Ishikawa (cell line): ENCODE results near the gene APOL3.

ENCODE experiments used
- CEBPB ChIP-seq: IDR thresholded peaks from 2 replicates; pipeline ENCODE4 v1.6.1; 2012
- CREB1 ChIP-seq: IDR thresholded peaks from 2 replicates; pipeline ENCODE4 v1.6.1; 2012; ENCODE audit warnings: low read depth
- EGR1 ChIP-seq: IDR thresholded peaks from 2 replicates; pipeline ENCODE4 v1.6.1; 2012
- EP300 ChIP-seq: IDR thresholded peaks from 2 replicates; pipeline ENCODE4 v1.6.1; 2012; ENCODE audit warnings: borderline replicate concordance
- FOXM1 ChIP-seq: IDR thresholded peaks from 2 replicates; pipeline ENCODE4 v1.6.1; 2012; ENCODE audit warnings: low read depth, borderline replicate concordance
- NFIC ChIP-seq: IDR thresholded peaks from 2 replicates; pipeline ENCODE4 v1.6.1; 2012
- RAD21 ChIP-seq: IDR thresholded peaks from 2 replicates; pipeline ENCODE4 v1.6.1; 2012; ENCODE audit warnings: low read depth
- TAF1 ChIP-seq: IDR thresholded peaks from 2 replicates; pipeline ENCODE4 v1.6.1; 2012; ENCODE audit warnings: low read depth, mild to moderate bottlenecking
- TCF12 ChIP-seq: IDR thresholded peaks from 2 replicates; pipeline ENCODE4 v1.6.1; 2012; ENCODE audit warnings: low read depth
- TEAD4 ChIP-seq: IDR thresholded peaks from 2 replicates; pipeline ENCODE4 v1.6.1; 2012
- YY1 ChIP-seq: IDR thresholded peaks from 2 replicates; pipeline ENCODE4 v1.6.1; 2012; ENCODE audit warnings: low read depth
- ZBTB7A ChIP-seq: IDR thresholded peaks from 2 replicates; pipeline ENCODE4 v1.6.1; 2012; ENCODE audit warnings: low read depth
- TF ChIP-seq, protein P1 (sequence below): IDR thresholded peaks from 2 replicates; pipeline ENCODE4 v1.6.1; 2012
- TF ChIP-seq, protein P2 (sequence below): IDR thresholded peaks from 2 replicates; pipeline ENCODE4 v1.6.1; 2012
- TF ChIP-seq, protein P3 (sequence below): IDR thresholded peaks from 2 replicates; pipeline ENCODE4 v1.6.1; 2012; ENCODE audit warnings: low read depth, mild to moderate bottlenecking

APOL3 gene

DNA sequence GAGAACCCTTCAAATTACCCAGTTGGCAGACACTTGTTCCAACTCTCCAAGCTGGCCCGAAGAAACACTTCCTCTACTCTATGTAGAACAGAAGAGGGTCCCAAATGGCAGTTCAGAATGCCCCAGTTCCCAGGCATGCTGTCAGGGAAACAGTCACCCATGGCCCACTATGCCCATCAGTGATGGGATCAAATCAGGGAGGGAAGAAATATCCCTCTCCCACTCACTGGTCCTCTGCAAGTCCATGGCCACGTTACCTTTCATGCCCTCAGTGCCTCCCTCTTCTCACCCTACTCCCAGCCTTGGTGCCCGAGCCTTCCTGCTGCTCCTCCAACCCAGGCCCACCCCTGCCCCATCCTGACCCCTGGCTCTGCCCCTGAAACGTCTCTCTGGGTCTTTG lies 16.6 kb downstream of the APOL3 start:
- TF ChIP-seq RAD21, result no peak
- TF ChIP-seq, protein P1, sequence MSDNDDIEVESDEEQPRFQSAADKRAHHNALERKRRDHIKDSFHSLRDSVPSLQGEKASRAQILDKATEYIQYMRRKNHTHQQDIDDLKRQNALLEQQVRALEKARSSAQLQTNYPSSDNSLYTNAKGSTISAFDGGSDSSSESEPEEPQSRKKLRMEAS, result no peak
- TF ChIP-seq EGR1, result no peak
- TF ChIP-seq, protein P2, sequence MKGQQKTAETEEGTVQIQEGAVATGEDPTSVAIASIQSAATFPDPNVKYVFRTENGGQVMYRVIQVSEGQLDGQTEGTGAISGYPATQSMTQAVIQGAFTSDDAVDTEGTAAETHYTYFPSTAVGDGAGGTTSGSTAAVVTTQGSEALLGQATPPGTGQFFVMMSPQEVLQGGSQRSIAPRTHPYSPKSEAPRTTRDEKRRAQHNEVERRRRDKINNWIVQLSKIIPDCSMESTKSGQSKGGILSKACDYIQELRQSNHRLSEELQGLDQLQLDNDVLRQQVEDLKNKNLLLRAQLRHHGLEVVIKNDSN, result no peak
- TF ChIP-seq ZBTB7A, result no peak
- TF ChIP-seq, protein P3, sequence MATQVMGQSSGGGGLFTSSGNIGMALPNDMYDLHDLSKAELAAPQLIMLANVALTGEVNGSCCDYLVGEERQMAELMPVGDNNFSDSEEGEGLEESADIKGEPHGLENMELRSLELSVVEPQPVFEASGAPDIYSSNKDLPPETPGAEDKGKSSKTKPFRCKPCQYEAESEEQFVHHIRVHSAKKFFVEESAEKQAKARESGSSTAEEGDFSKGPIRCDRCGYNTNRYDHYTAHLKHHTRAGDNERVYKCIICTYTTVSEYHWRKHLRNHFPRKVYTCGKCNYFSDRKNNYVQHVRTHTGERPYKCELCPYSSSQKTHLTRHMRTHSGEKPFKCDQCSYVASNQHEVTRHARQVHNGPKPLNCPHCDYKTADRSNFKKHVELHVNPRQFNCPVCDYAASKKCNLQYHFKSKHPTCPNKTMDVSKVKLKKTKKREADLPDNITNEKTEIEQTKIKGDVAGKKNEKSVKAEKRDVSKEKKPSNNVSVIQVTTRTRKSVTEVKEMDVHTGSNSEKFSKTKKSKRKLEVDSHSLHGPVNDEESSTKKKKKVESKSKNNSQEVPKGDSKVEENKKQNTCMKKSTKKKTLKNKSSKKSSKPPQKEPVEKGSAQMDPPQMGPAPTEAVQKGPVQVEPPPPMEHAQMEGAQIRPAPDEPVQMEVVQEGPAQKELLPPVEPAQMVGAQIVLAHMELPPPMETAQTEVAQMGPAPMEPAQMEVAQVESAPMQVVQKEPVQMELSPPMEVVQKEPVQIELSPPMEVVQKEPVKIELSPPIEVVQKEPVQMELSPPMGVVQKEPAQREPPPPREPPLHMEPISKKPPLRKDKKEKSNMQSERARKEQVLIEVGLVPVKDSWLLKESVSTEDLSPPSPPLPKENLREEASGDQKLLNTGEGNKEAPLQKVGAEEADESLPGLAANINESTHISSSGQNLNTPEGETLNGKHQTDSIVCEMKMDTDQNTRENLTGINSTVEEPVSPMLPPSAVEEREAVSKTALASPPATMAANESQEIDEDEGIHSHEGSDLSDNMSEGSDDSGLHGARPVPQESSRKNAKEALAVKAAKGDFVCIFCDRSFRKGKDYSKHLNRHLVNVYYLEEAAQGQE, result no peak
- no peak for TF ChIP-seq EP300
- TF ChIP-seq TCF12, result no peak

DNA sequence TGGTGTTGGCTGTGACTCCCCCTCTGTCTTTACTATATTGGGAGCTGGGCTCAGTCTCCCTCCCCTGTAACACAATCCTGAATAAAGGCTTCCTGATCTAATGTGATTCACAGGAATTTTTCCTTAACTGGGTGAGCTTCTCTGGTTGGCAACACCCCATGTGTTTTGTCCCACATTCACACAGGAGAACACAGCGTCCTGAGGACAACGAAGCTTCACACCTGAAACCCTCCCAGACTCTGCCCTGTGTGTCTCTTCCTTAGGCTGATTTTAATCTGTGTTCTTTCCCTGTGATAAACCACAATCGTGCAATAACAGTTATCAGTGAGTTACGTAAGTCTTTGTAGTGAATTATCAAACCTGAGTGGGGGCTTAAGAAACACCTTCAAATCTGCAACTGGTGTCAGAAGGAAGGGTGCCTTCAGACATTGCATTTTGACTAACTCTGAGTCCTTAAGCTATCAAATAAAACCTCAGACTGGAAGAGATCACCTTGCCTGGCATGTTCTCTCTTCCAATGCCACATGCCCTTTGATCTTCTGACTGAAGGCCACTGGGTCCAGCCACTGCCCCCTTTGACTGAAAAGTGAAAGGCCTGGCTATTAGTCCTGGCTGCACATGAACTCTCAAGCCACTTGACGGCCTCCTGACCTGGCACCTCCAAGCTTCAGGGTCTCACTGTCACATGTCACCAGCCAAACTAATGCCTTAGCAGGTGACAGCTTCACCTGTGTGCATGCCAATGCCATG lies 17.3 kb downstream of the APOL3 start:
- TF ChIP-seq EGR1 (no peak), ZBTB7A (no peak), CEBPB (no peak), NFIC (no peak)
- TF ChIP-seq, protein P3, result no peak
- TF ChIP-seq, protein P1, result no peak

DNA sequence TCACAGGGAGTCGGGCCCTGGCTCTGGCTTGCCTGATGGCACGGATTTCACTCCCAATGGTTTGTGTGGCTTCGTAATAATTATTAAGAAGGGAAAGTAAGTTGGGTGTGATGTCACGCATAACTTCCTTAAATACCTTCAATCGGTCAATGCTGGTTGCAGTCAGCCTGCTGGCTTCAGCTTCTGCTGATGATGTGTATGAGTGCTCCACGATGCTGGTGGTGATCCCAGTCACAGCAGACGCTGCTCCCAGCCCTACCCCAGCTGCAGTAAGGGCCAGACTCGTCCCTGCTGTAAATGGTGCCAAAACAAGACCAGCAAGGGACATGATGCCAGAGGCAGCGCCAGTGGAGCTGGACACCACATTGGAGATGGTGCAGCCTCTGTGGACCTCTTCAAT lies 19.1 kb downstream of the APOL3 start:
- TF ChIP-seq TCF12, result no peak
- TF ChIP-seq CEBPB, result no peak
- TF ChIP-seq YY1, result no peak
- TF ChIP-seq NFIC, result no peak
- no peak for TF ChIP-seq TEAD4
- TF ChIP-seq EP300, result no peak
- TF ChIP-seq TAF1, result no peak
- no peak for TF ChIP-seq ZBTB7A
- TF ChIP-seq, protein P3, result no peak
- no peak for TF ChIP-seq CREB1
- TF ChIP-seq EGR1, result no peak
- TF ChIP-seq, protein P2, result no peak
- no peak for TF ChIP-seq RAD21
- TF ChIP-seq FOXM1, result no peak
- TF ChIP-seq, protein P1, result no peak

DNA sequence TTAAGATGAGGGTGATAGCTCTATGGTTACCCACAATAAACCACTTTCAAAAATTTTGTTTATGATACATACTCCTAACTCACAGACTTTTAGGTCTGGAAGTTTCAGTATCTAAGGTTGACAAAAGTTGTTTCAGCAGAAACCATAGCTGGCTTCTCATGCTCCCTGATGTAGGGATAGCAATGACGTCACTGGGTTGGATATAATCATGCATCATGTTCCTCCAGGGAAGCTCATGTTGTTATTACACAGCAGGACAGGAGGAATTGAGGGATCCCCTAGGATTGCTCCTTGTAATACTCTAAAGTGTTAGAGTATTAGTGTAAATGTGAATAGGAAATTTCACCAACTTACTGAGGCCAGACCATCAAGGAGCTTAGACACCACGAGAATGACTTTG lies 23.6 kb downstream of the APOL3 start:
- no peak for TF ChIP-seq EGR1
- TF ChIP-seq, protein P2, result no peak
- no peak for TF ChIP-seq TCF12
- TF ChIP-seq RAD21, result no peak
- no peak for TF ChIP-seq ZBTB7A
- TF ChIP-seq TAF1, result no peak
